BJ (cell line): Measurements from ENCODE around the gene NDUFA13. TPM values are rescaled to one million over a fixed set of nuclear protein-coding genes. Genes with fewer than 3 reads are reported as not detected.

Experiments used
- CTCF ChIA-PET: fragments of 350-600 bp; formaldehyde crosslinking; extraction: SDS; loops from one replicate; lab custom pipeline; 2021; ENCODE audit warnings: antibody characterized with exemption, inconsistent platforms; lab: Yijun Ruan, JAX
- POLR2A ChIA-PET: fragments of 300-600 bp; sonication (Branson Sonifier 250); formaldehyde crosslinking; extraction: SDS; loops from one replicate; lab custom pipeline; 2021; ENCODE audit warnings: antibody characterized with exemption; lab: Charles Lee
- DNase-seq: peaks from one replicate; pipeline ENCODE4 v3.0.0-alpha.2; 2011; ENCODE audit warnings: low read depth
- H3K27me3 ChIP-seq: 2 replicates; pipeline ENCODE4 v1.6.0; 2011; ENCODE audit warnings: low read length; ENCODE audit not compliant: control insufficient read depth, insufficient read depth
- H3K36me3 ChIP-seq: 2 replicates; pipeline ENCODE4 v1.5.1; 2011; ENCODE audit warnings: low read length; ENCODE audit not compliant: control insufficient read depth, insufficient read depth
- H3K4me3 ChIP-seq: 2 replicates; pipeline ENCODE4 v1.5.1; 2011; ENCODE audit warnings: low read depth, mild to moderate bottlenecking, control low read depth, low read length
- polyA plus RNA-seq: library from polyadenylated mRNA; depleted of rRNA; stranded (reverse); fragments of >200 nt; gene quantifications from 2 replicates; pipeline ENCODE4 v1.2.3, GENCODE V29; 2011
- TF ChIP-seq, protein P1 (sequence below): IDR thresholded peaks from 2 replicates; pipeline ENCODE4 v1.5.1; 2011; ENCODE audit warnings: low read depth, mild to moderate bottlenecking, control low read depth, inconsistent platforms, low read length, moderate library complexity; ENCODE audit not compliant: insufficient read depth

Gene NDUFA13
- polyA plus RNA-seq, 1 experiment, result 597 TPM

- H3K36me3 ChIP-seq, result peaks cover 45% of the 10 kb centered on the region
- H3K27me3 ChIP-seq, result no peaks in the 10 kb centered on the region
- DNase-seq, result no peak
- TF ChIP-seq, protein P1, sequence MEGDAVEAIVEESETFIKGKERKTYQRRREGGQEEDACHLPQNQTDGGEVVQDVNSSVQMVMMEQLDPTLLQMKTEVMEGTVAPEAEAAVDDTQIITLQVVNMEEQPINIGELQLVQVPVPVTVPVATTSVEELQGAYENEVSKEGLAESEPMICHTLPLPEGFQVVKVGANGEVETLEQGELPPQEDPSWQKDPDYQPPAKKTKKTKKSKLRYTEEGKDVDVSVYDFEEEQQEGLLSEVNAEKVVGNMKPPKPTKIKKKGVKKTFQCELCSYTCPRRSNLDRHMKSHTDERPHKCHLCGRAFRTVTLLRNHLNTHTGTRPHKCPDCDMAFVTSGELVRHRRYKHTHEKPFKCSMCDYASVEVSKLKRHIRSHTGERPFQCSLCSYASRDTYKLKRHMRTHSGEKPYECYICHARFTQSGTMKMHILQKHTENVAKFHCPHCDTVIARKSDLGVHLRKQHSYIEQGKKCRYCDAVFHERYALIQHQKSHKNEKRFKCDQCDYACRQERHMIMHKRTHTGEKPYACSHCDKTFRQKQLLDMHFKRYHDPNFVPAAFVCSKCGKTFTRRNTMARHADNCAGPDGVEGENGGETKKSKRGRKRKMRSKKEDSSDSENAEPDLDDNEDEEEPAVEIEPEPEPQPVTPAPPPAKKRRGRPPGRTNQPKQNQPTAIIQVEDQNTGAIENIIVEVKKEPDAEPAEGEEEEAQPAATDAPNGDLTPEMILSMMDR, result no peak
- H3K4me3 ChIP-seq, result no peak overlapping the region
- CTCF ChIA-PET, result no interaction called here
- POLR2A ChIA-PET, result no interaction called here
These were observed 14.2 kb upstream of the NDUFA13 start for GRCh38 chr19:19501798-19502197.

DNA sequence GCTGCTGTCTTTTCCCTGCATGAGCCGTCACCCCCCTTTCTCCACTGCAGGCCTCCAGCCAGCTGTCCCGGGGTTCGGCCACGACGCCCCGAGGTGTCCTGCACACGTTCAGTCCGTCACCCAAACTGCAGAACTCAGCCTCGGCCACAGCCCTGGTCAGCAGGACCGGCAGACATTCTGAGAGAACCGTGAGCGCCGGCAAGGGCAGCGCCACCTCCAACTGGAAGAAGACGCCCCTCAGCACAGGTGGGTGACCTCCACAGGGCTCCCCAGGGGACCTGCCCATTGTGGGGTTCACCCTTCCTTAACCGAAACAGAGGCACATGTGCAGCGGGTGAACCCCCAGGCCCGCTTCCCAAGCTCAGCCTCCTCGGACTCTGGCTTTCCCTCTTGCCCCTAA, 13.7 kb upstream of the NDUFA13 start:
- CTCF ChIA-PET, result no interaction called here
- no peaks in the 10 kb centered on the region for H3K27me3 ChIP-seq
- POLR2A ChIA-PET, result no interaction called here
- DNase-seq, result no peak
- TF ChIP-seq, protein P1, result no peak
- H3K36me3 ChIP-seq, result peaks cover 44% of the 10 kb centered on the region
- H3K4me3 ChIP-seq, result no peak overlapping the region

- Histone ChIP-seq H3K4me3 (no peak overlapping the region), H3K27me3 (no peaks in the 10 kb centered on the region), H3K36me3 (peaks cover 42% of the 10 kb centered on the region)
- no peak for DNase-seq
- POLR2A ChIA-PET, result no interaction called here
- CTCF ChIA-PET, result no interaction called here
- TF ChIP-seq, protein P1, result no peak
These were observed 13.0 kb upstream of the NDUFA13 start for GRCh38 chr19:19502808-19503602.

DNA sequence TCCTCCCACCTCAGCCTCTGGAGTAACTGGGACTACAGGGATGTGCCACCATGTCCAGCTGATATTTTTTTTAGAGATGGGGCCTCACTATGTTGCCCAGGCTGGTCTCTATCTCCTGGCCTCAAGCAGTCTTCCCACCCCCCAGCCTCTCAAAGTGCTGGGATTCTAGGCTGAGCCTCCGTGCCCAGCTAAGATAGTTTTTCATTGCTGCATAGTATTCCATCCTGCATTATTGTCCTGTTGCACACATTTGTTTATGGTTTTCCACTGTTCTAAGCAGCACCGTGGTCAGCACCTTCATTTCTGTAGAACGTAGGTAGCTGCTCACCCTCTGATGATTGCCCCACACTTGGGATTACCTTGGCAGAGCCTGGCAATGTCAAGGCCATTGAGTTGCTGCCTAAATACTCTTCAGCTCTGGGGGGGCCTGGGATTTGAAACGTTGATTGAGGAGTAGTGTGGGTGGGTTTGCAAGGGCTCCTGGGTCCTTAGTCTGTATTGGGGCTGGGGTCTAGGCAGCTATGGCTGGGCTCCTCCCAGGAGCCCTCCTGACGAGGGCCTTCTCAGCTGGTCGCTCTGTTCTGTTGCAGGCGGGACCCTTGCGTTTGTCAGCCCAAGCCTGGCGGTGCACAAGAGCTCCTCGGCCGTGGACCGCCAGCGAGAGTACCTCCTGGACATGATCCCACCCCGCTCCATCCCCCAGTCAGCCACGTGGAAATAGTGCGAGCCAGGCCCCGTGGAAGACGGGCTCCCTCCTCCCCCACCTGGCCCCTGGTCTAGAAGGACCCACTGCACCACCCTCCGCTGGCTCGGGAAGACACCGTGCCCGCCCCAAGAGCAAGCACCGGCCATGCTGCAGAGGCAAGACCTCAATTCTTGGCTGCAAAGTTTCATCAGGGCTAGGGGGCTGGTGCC, 11.0 kb upstream of the NDUFA13 start:
- DNase-seq, result no peak
- TF ChIP-seq, protein P1, result no peak
- CTCF ChIA-PET, result interaction anchor here (0.7 to 1.5 kb wide), 3 partner anchors 14 to 165 kb away, joined by 3 to 7 read pairs (median 3); no protein-coding TSS in a partner anchor
- POLR2A ChIA-PET, result no interaction called here
- no peaks in the 10 kb centered on the region for H3K27me3 ChIP-seq
- H3K36me3 ChIP-seq, result peaks cover 31% of the 10 kb centered on the region
- H3K4me3 ChIP-seq, result no peak overlapping the region
